ENCODE data around the gene PPP2R2C. TPM values are rescaled to one million over a fixed set of nuclear protein-coding genes. Genes with fewer than 3 reads are reported as not detected.
A peak's percentile ranks its signal among the peaks of the same experiment; 100 is the strongest.

Gene PPP2R2C
- polyA plus RNA-seq, 4 donors: 0.16 to 2.3 (median 0.81) TPM; not detected in 1

DNA sequence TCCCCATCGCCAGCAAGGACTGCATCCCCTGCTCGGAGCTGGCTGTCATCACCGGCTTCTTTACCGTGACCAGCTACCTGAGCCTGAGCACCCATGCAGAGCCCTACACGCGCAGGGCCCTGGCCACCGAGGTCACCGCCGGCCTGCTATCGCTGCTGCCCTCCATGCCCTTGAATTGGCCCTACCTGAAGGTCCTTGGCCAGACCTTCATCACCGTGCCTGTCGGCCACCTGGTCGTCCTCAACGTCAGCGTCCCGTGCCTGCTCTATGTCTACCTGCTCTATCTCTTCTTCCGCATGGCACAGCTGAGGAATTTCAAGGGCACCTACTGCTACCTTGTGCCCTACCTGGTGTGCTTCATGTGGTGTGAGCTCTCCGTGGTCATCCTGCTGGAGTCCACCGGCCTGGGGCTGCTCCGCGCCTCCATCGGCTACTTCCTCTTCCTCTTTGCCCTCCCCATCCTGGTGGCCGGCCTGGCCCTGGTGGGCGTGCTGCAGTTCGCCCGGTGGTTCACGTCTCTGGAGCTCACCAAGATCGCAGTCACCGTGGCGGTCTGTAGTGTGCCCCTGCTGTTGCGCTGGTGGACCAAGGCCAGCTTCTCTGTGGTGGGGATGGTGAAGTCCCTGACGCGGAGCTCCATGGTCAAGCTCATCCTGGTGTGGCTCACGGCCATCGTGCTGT, 171.2 kb downstream of the PPP2R2C start:
- DNase-seq (no peak), FAIRE-seq (no peak)
- Histone ChIP-seq H3K4me1 (ENCODE audit: control insufficient read depth in 3 of 3, insufficient read depth in 2 of 3, low read depth in 1 of 3, low read length in 2 of 3) (no peaks in the 10 kb centered on the region), H3K9me3 (ENCODE audit: control insufficient read depth in 2 of 2, insufficient read depth in 1 of 2, low read depth in 1 of 2, low read length in 1 of 2) (no peaks in the 10 kb centered on the region), H3K27ac (ENCODE audit: low read depth in 1 of 3, low read length in 2 of 3) (no peak overlapping the region), H3K4me3 (ENCODE audit: low read depth in 1 of 3, low read length in 3 of 3) (no peak overlapping the region), H3K27me3 (ENCODE audit: control insufficient read depth in 3 of 3, insufficient read depth in 3 of 3, low read length in 3 of 3) (no peaks in the 10 kb centered on the region), H3K36me3 (ENCODE audit: control insufficient read depth in 3 of 3, insufficient read depth in 2 of 3, low read depth in 1 of 3, low read length in 3 of 3) (peaks cover 0 to 75% (median 7%) of the 10 kb centered on the region in 3 donors)
- 94 to 95% (median 95%) methylated on average over 35 of the region's 35 CpGs for WGBS, 3 donors

DNA sequence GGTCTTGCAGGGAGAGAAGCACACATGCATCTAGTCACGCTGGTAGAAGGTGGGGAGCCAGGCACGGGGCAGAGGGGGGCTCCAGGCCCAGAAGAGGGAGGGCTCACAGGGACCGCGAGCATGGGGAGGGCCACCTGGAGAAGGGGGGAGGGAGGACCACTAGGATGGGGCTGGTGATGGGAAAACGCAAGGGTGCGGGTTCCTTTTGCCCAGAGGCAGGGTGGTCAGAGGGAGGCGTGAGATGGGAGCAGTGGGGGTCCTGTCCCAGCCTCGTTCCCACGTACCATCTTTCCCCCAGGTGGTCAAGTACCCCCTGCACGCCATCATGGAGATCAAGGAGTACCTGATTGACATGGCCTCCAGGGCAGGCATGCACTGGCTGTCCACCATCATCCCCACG, 172.1 kb downstream of the PPP2R2C start:
- FAIRE-seq: no peak

DNA sequence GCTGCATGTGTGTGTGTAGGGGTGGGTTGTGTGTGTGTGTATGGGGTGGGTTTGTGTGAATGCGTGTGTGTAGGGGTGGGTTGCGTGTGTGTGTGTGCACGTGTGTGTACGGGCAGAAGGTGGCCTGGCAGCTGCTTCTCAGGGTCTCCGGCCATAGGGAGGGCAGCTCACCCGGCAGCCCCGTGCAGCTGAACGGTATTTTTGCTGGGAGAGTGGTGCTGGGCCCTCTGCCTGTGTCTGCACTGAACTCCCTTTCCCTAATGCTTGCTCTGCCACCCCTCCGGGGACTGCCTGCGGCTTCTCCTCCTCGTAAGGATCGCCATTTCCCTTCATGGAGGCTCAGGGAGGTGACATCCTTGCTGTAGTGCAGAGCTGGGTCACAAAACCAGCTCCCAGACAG, 172.5 kb downstream of the PPP2R2C start:
- WGBS, 3 donors: 90 to 96% (median 91%) methylated on average over 12 of the region's 12 CpGs
- DNase-seq: no peak

More for the DNA sequence above, 172.1 kb downstream of the PPP2R2C start:
- H3K27ac ChIP-seq (ENCODE audit: low read depth in 1 of 3, low read length in 2 of 3): no peak overlapping the region
- no peak for DNase-seq
- WGBS, 3 donors: 88 to 92% (median 91%) methylated on average over 11 of the region's 11 CpGs
- H3K9me3 ChIP-seq (ENCODE audit: control insufficient read depth in 2 of 2, insufficient read depth in 1 of 2, low read depth in 1 of 2, low read length in 1 of 2): no peaks in the 10 kb centered on the region
- peaks cover 0 to 81% (median 7%) of the 10 kb centered on the region in 3 donors for H3K36me3 ChIP-seq (ENCODE audit: control insufficient read depth in 3 of 3, insufficient read depth in 2 of 3, low read depth in 1 of 3, low read length in 3 of 3)
- no peaks in the 10 kb centered on the region for H3K4me1 ChIP-seq (ENCODE audit: control insufficient read depth in 3 of 3, insufficient read depth in 2 of 3, low read depth in 1 of 3, low read length in 2 of 3)
- H3K27me3 ChIP-seq (ENCODE audit: control insufficient read depth in 3 of 3, insufficient read depth in 3 of 3, low read length in 3 of 3): no peaks in the 10 kb centered on the region
- H3K4me3 ChIP-seq (ENCODE audit: low read depth in 1 of 3, low read length in 3 of 3): no peak overlapping the region

DNA sequence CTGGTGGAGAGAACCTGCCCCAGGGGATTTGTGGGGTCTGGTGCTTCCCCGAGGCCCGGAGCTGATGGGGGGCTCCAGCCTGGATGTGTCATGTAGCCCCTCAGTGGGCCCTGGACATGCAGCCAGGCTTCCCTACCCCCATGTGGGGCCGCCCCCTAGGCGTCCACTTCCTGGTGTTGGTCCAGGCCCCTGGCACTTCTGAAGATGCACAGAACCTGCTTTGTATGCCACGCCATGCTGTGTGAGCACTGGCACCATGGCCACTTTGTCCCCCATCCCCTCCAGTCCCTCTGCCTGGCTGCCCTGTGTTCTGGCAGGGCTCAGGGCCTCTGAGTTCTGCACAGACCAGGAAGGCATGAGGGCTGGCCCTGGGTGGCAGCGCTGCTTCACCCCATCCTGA, 173.6 kb downstream of the PPP2R2C start:
- no peaks in the 10 kb centered on the region for H3K9me3 ChIP-seq (ENCODE audit: control insufficient read depth in 2 of 2, insufficient read depth in 1 of 2, low read depth in 1 of 2, low read length in 1 of 2)
- H3K36me3 ChIP-seq (ENCODE audit: control insufficient read depth in 3 of 3, insufficient read depth in 2 of 3, low read depth in 1 of 3, low read length in 3 of 3): peaks cover 0 to 83% (median 7%) of the 10 kb centered on the region in 3 donors
- no peak overlapping the region for H3K4me3 ChIP-seq (ENCODE audit: low read depth in 1 of 3, low read length in 3 of 3)
- no peaks in the 10 kb centered on the region for H3K4me1 ChIP-seq (ENCODE audit: control insufficient read depth in 3 of 3, insufficient read depth in 2 of 3, low read depth in 1 of 3, low read length in 2 of 3)
- FAIRE-seq (no peak), DNase-seq (no peak)
- no peaks in the 10 kb centered on the region for H3K27me3 ChIP-seq (ENCODE audit: control insufficient read depth in 3 of 3, insufficient read depth in 3 of 3, low read length in 3 of 3)
- 89 to 100% (median 95%) methylated on average over 6 of the region's 6 CpGs for WGBS, 3 donors
- H3K27ac ChIP-seq (ENCODE audit: low read depth in 1 of 3, low read length in 2 of 3): peak overlapping the region in 1 of 3 donors; percentile 28

More for the DNA sequence above, 172.5 kb downstream of the PPP2R2C start:
- H3K27me3 ChIP-seq (ENCODE audit: control insufficient read depth in 3 of 3, insufficient read depth in 3 of 3, low read length in 3 of 3): no peaks in the 10 kb centered on the region
- no peak for FAIRE-seq
- no peaks in the 10 kb centered on the region for H3K9me3 ChIP-seq (ENCODE audit: control insufficient read depth in 2 of 2, insufficient read depth in 1 of 2, low read depth in 1 of 2, low read length in 1 of 2)
- peaks cover 0 to 83% (median 7%) of the 10 kb centered on the region in 3 donors for H3K36me3 ChIP-seq (ENCODE audit: control insufficient read depth in 3 of 3, insufficient read depth in 2 of 3, low read depth in 1 of 3, low read length in 3 of 3)
- H3K4me3 ChIP-seq (ENCODE audit: low read depth in 1 of 3, low read length in 3 of 3): no peak overlapping the region
- no peaks in the 10 kb centered on the region for H3K4me1 ChIP-seq (ENCODE audit: control insufficient read depth in 3 of 3, insufficient read depth in 2 of 3, low read depth in 1 of 3, low read length in 2 of 3)
- no peak overlapping the region for H3K27ac ChIP-seq (ENCODE audit: low read depth in 1 of 3, low read length in 2 of 3)

DNA sequence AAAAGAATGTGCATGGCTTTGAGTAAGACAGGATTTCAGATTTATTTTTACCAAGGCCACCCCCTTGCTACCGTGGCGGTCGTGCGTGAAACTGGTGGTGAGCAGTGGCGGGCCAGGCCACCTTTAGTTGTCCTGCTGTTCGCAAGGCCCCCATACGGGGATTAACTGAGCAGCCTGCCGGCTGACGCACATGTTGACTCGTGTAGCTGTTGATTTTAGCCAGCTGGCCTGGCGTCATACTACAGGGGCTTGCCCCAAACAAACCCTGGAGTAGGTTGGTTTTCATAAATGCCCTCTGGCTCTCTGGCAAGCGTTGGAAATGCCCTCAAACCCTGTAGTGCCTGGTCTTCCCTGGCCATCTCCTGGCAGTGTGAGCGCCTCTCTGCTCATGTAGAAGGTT, 174.4 kb downstream of the PPP2R2C start:
- peak overlapping the region in 1 of 3 donors; percentile 28 for H3K27ac ChIP-seq (ENCODE audit: low read depth in 1 of 3, low read length in 2 of 3)
- H3K36me3 ChIP-seq (ENCODE audit: control insufficient read depth in 3 of 3, insufficient read depth in 2 of 3, low read depth in 1 of 3, low read length in 3 of 3): peaks cover 0 to 83% (median 7%) of the 10 kb centered on the region in 3 donors
- DNase-seq: no peak
- no peak for FAIRE-seq
- no peaks in the 10 kb centered on the region for H3K27me3 ChIP-seq (ENCODE audit: control insufficient read depth in 3 of 3, insufficient read depth in 3 of 3, low read length in 3 of 3)
- no peaks in the 10 kb centered on the region for H3K4me1 ChIP-seq (ENCODE audit: control insufficient read depth in 3 of 3, insufficient read depth in 2 of 3, low read depth in 1 of 3, low read length in 2 of 3)
- H3K4me3 ChIP-seq (ENCODE audit: low read depth in 1 of 3, low read length in 3 of 3): no peak overlapping the region
- no peaks in the 10 kb centered on the region for H3K9me3 ChIP-seq (ENCODE audit: control insufficient read depth in 2 of 2, insufficient read depth in 1 of 2, low read depth in 1 of 2, low read length in 1 of 2)
- 67 to 82% (median 82%) methylated on average over 13 of the region's 13 CpGs for WGBS, 3 donors

DNA sequence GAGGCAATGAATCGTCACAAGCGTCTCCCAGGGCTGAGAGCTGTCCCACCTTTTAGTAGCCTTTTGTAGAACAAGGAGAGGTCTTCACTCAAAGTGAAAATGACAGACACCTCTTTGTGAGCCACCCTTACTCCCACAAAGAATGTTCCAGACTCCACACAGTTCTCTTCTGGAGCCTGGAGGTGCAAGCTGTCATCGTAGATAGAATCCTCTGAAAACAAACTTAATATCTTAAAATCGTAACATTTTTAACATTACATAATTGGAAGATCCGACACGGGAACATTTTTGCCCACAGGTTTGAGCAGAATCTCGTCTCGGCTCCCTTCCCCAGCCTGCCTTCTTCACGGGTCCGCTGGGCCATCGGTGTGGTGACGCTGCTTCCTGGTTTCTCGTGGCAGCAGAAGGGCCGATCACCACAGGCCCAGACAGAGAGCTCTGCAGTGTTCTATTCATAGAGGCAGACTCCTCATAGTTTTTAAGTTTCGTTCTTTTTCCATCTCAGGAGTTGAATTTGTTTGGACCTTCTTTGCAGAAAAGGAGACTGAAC, 175.1 kb downstream of the PPP2R2C start:
- FAIRE-seq: no peak
- H3K36me3 ChIP-seq (ENCODE audit: control insufficient read depth in 3 of 3, insufficient read depth in 2 of 3, low read depth in 1 of 3, low read length in 3 of 3): peaks cover 0 to 83% (median 7%) of the 10 kb centered on the region in 3 donors
- WGBS, 3 donors: 89 to 90% (median 90%) methylated on average over 15 of the region's 15 CpGs

DNA sequence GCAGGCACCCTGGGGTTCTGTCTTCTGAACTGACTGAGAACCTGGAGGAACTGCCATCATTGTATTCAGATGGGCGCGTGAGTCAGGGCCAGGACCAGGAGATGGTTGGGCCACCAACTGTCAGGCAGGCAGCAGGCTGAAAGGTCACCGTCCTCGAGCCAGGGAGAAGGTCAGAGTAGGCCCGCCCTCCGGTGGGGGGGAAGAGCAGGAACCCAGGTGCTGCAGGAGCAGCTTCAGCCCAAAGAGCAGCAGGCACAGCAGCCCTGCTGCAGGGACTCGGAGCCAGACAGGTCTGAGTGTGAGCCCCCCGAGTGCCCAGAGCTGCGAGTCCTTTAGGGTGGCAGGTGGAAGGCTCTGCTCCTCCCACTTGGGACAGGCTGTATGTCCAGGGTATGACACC, 176.4 kb downstream of the PPP2R2C start:
- DNase-seq (no peak), FAIRE-seq (no peak)
- Histone ChIP-seq H3K9me3 (ENCODE audit: control insufficient read depth in 2 of 2, insufficient read depth in 1 of 2, low read depth in 1 of 2, low read length in 1 of 2) (no peaks in the 10 kb centered on the region), H3K4me1 (ENCODE audit: control insufficient read depth in 3 of 3, insufficient read depth in 2 of 3, low read depth in 1 of 3, low read length in 2 of 3) (no peaks in the 10 kb centered on the region), H3K4me3 (ENCODE audit: low read depth in 1 of 3, low read length in 3 of 3) (no peak overlapping the region), H3K27me3 (ENCODE audit: control insufficient read depth in 3 of 3, insufficient read depth in 3 of 3, low read length in 3 of 3) (no peaks in the 10 kb centered on the region), H3K36me3 (ENCODE audit: control insufficient read depth in 3 of 3, insufficient read depth in 2 of 3, low read depth in 1 of 3, low read length in 3 of 3) (peaks cover 0 to 83% (median 5%) of the 10 kb centered on the region in 3 donors), H3K27ac (ENCODE audit: low read depth in 1 of 3, low read length in 2 of 3) (no peak overlapping the region)
- WGBS, 3 donors: 85 to 91% (median 90%) methylated on average over 9 of the region's 9 CpGs

More for the DNA sequence above, 175.1 kb downstream of the PPP2R2C start:
- no peak for DNase-seq
- Histone ChIP-seq H3K4me1 (ENCODE audit: control insufficient read depth in 3 of 3, insufficient read depth in 2 of 3, low read depth in 1 of 3, low read length in 2 of 3) (no peaks in the 10 kb centered on the region), H3K9me3 (ENCODE audit: control insufficient read depth in 2 of 2, insufficient read depth in 1 of 2, low read depth in 1 of 2, low read length in 1 of 2) (no peaks in the 10 kb centered on the region), H3K27me3 (ENCODE audit: control insufficient read depth in 3 of 3, insufficient read depth in 3 of 3, low read length in 3 of 3) (no peaks in the 10 kb centered on the region), H3K27ac (ENCODE audit: low read depth in 1 of 3, low read length in 2 of 3) (no peak overlapping the region), H3K4me3 (ENCODE audit: low read depth in 1 of 3, low read length in 3 of 3) (no peak overlapping the region)

DNA sequence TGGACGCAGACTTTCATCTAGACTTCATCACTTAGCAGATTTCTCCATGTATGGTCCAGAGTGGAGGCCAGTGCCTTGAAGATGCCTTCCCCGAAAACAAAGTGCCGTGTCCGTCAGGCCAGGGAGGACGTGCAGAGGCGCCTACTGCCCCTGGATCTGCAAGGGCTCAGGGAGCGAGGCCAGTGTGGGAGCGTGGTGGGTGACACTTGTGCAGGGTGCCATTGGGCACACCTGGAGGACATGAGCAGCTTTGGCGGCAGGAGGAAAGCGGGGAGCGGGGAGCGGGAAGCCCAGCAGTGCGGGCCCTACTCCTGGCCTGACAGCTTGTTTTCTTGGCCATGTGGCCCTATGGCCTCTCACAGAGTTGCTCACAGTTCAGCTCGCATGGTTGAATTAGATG, 176.9 kb downstream of the PPP2R2C start:
- Histone ChIP-seq H3K27me3 (ENCODE audit: control insufficient read depth in 3 of 3, insufficient read depth in 3 of 3, low read length in 3 of 3) (no peaks in the 10 kb centered on the region), H3K4me3 (ENCODE audit: low read depth in 1 of 3, low read length in 3 of 3) (no peak overlapping the region), H3K27ac (ENCODE audit: low read depth in 1 of 3, low read length in 2 of 3) (no peak overlapping the region), H3K9me3 (ENCODE audit: control insufficient read depth in 2 of 2, insufficient read depth in 1 of 2, low read depth in 1 of 2, low read length in 1 of 2) (no peaks in the 10 kb centered on the region), H3K36me3 (ENCODE audit: control insufficient read depth in 3 of 3, insufficient read depth in 2 of 3, low read depth in 1 of 3, low read length in 3 of 3) (peaks cover 0 to 83% (median 4%) of the 10 kb centered on the region in 3 donors), H3K4me1 (ENCODE audit: control insufficient read depth in 3 of 3, insufficient read depth in 2 of 3, low read depth in 1 of 3, low read length in 2 of 3) (no peaks in the 10 kb centered on the region)
- WGBS, 3 donors: 94 to 97% (median 96%) methylated on average over 14 of the region's 14 CpGs
- FAIRE-seq (no peak), DNase-seq (no peak)
